ENCODE results near the gene ATG7. TPM values are rescaled to one million over a fixed set of nuclear protein-coding genes. Genes with fewer than 3 reads are reported as not detected.

ATG7 gene
- total RNA-seq, 1 experiment from 2014 or later = 29.3 TPM

GRCh38 chr3:11349446-11349845 lies 77.2 kb downstream of the ATG7 start:
- CTCF ChIA-PET = interaction anchor here (2.0 kb wide), 1 partner anchor 14 kb away, joined by 6 read pairs; no protein-coding TSS in a partner anchor
- H3K36me3 ChIP-seq (ENCODE audit: control insufficient read depth in 1 of 2, insufficient read depth in 2 of 2, low read length in 2 of 2) = peaks cover 0 to 13% of the 10 kb centered on the region in 2 experiments; a peak in 1 of 4 replicates

More at GRCh38 chr3:11349446-11349845, 77.2 kb downstream of the ATG7 start:
- no peaks in the 10 kb centered on the region for H3K9me2 ChIP-seq (ENCODE audit: insufficient read depth)
- ATAC-seq (no peak), DNase-seq (ENCODE audit: low read depth, low spot score) (no peak)
- peaks cover 0 to 14% of the 10 kb centered on the region in 2 experiments; a peak in 1 of 4 replicates for H3K4me1 ChIP-seq (ENCODE audit: control insufficient read depth in 1 of 2, insufficient read depth in 2 of 2, low read length in 2 of 2)
- H4K20me1 ChIP-seq (ENCODE audit: insufficient read depth) = no peaks in the 10 kb centered on the region
- intact Hi-C loops (cut with micrococcal nuclease) = no loop called here
- no peaks in the 10 kb centered on the region for H3K79me2 ChIP-seq (ENCODE audit: insufficient read depth, low read length)
- H3K4me3 ChIP-seq (replicated peaks in 1 of 2; ENCODE audit: low read depth in 1 of 2, low read length in 2 of 2) = no peak overlapping the region
- no peaks in the 10 kb centered on the region for H3K27me3 ChIP-seq (ENCODE audit: insufficient read depth, low read length)
- H3K9ac ChIP-seq (ENCODE audit: low read length) = no peak overlapping the region
- BruUV-seq (replicated peaks) = no TSS peak
- TF ChIP-seq ELF1 (IDR thresholded peaks at IDR 0.05; ENCODE audit: borderline replicate concordance, low read depth) = no peak
- TF ChIP-seq RAD21 (IDR thresholded peaks at IDR 0.05; ENCODE audit: low read depth) = no peak
- no peak for TF ChIP-seq EZH2 (IDR thresholded peaks at IDR 0.05)
- TF ChIP-seq ATF3 (IDR thresholded peaks at IDR 0.05) = no peak
- TF ChIP-seq POLR2AphosphoS5 (IDR thresholded peaks at IDR 0.05; ENCODE audit: low read depth, low read length) = no peak
- TF ChIP-seq CBX3 (IDR thresholded peaks at IDR 0.05; ENCODE audit: low read depth) = no peak
- no peak for TF ChIP-seq POLR2A (IDR thresholded peaks at IDR 0.05; ENCODE audit: borderline replicate concordance, extremely low read depth, insufficient read depth, insufficient read length)
- TF ChIP-seq YY1 (IDR thresholded peaks at IDR 0.05; ENCODE audit: extremely low read depth, insufficient replicate concordance, low read depth, low read length) = no peak
- no peak for TF ChIP-seq JUND (IDR thresholded peaks at IDR 0.05)
- no peak for TF ChIP-seq CTCF (IDR thresholded peaks at IDR 0.05 in 2 of 3, conservative IDR thresholded peaks at IDR 0.05 in 1 of 3; ENCODE audit: borderline replicate concordance in 1 of 3, insufficient read depth in 1 of 3, low read depth in 2 of 3, low read length in 2 of 3)
- TF ChIP-seq EGR1 (IDR thresholded peaks at IDR 0.05; ENCODE audit: low read depth) = no peak
- no peak for TF ChIP-seq ZFX (IDR thresholded peaks at IDR 0.05)
- TF ChIP-seq SIN3A (IDR thresholded peaks at IDR 0.05; ENCODE audit: low read depth) = no peak
- TF ChIP-seq ZBTB33 (IDR thresholded peaks at IDR 0.05; ENCODE audit: extremely low read depth, insufficient replicate concordance, low read length) = no peak
- TF ChIP-seq SP1 (IDR thresholded peaks at IDR 0.05; ENCODE audit: low read depth) = no peak
- no peak for TF ChIP-seq CEBPB (IDR thresholded peaks at IDR 0.05; ENCODE audit: low read depth)
- no peak for TF ChIP-seq REST (IDR thresholded peaks at IDR 0.05; ENCODE audit: low read depth)
- no peak for TF ChIP-seq FOSL1 (IDR thresholded peaks at IDR 0.05; ENCODE audit: low read depth)
- no peaks in the 10 kb centered on the region for H3K9me3 ChIP-seq (ENCODE audit: control insufficient read depth in 1 of 2, insufficient read depth in 1 of 2, low read depth in 1 of 2, low read length in 2 of 2)
- ChIA-PET POLR2A (no interaction called here), RAD21 (ENCODE audit: low non-redundant PET in 1 of 2, low total read pairs in 2 of 2, uncharacterized antibody in 2 of 2, unreplicated experiment in 2 of 2) (no interaction called here)
- H3K4me2 ChIP-seq (ENCODE audit: low read length) = no peak overlapping the region
- no peak overlapping the region for H3K27ac ChIP-seq (ENCODE audit: low read depth, low read length)
- no peak overlapping the region for H2AFZ ChIP-seq (ENCODE audit: low read depth, low read length, poor library complexity, severe bottlenecking)

Measured in HCT116 (cell line).